Esophagus (tissue), 2 donors: ENCODE results near the gene ALOX15. TPM values are rescaled to one million over a fixed set of nuclear protein-coding genes. Genes with fewer than 3 reads are reported as not detected.
"Not testable (repeated sequence)": the region's sequence is repeated elsewhere in the genome, so short reads cannot be mapped to it uniquely, and the experiment has no call there.

Experiments used
- H3K27ac ChIP-seq, 2 donors: one replicate each; pipeline ENCODE4 v1.5.1; 2013; ENCODE audit warnings: low read depth in 2 of 2, mild to moderate bottlenecking in 2 of 2, inconsistent platforms in 1 of 2, low read length in 1 of 2, moderate library complexity in 1 of 2
- H3K27me3 ChIP-seq, 2 donors: one replicate each; pipeline ENCODE4 v1.6.1; 2013; ENCODE audit warnings: low read length in 2 of 2, control low read depth in 1 of 2, mild to moderate bottlenecking in 1 of 2; ENCODE audit not compliant: insufficient read depth in 2 of 2, control insufficient read depth in 1 of 2
- H3K36me3 ChIP-seq, 2 donors: one replicate each; pipeline ENCODE4 v1.6.1; 2013; ENCODE audit warnings: low read length in 1 of 2; ENCODE audit not compliant: control insufficient read depth in 2 of 2, insufficient read depth in 2 of 2
- H3K4me1 ChIP-seq, 2 donors: one replicate each; pipeline ENCODE4 v1.6.1; 2013; ENCODE audit warnings: low read length in 1 of 2; ENCODE audit not compliant: control insufficient read depth in 2 of 2, insufficient read depth in 2 of 2
- H3K4me3 ChIP-seq, 2 donors: one replicate each; pipeline ENCODE4 v1.5.1; 2013; ENCODE audit warnings: low read length in 2 of 2, mild to moderate bottlenecking in 2 of 2, low read depth in 1 of 2, moderate library complexity in 1 of 2
- H3K9me3 ChIP-seq, 2 donors: one replicate each; pipeline ENCODE4 v1.6.1; 2013; ENCODE audit warnings: mild to moderate bottlenecking in 2 of 2, low read depth in 1 of 2, low read length in 1 of 2, moderate library complexity in 1 of 2; ENCODE audit not compliant: control insufficient read depth in 2 of 2, insufficient read depth in 1 of 2
- WGBS, 2 donors: extraction: QIAGEN DNeasy Blood & Tissue Kit; methylation state at CpG; one replicate each; pipeline ENCODE4 v1.1.7; 2013; 5-methylcytosine and 5-hydroxymethylcytosine counted together
- polyA plus RNA-seq, 2 donors: library from polyadenylated mRNA; stranded (reverse); fragments of 200-250 nt; gene quantifications; one replicate each; pipeline ENCODE4 v1.2.3, GENCODE V29; 2013
- donor health status: healthy with polysubstance abuse.
- donor health status: Bipolar disorder and iron deficiency.

ALOX15 gene
- polyA plus RNA-seq, 2 donors, result 0.04 to 0.22 TPM

DNA sequence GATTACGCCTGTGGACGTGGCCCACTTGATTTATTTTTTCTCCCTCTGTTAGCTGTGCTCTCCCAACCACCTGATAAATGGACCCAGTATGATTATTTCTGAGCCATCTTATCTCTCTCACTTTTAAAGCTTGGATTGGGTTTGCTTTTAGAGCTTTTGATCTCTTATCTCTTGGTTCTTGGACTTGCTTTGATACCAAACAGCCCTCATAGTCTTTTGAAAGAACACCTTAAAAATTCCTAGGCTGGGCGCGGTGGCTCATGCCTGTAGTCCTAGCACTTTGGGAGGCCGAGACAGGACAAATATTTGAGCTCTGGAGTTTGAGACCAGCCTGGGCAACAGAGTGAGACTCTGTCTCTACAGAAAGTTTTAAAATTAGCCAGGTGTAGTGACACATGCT, 31.3 kb downstream of the ALOX15 start:
- Histone ChIP-seq H3K36me3 (no peaks in the 10 kb centered on the region), H3K27me3 (no peaks in the 10 kb centered on the region), H3K27ac (no peak overlapping the region), H3K9me3 (no peaks in the 10 kb centered on the region), H3K4me3 (no peak overlapping the region), H3K4me1 (no peaks in the 10 kb centered on the region)
- 85 to 88% methylated on average over 5 of the region's 5 CpGs for WGBS, 2 donors

DNA sequence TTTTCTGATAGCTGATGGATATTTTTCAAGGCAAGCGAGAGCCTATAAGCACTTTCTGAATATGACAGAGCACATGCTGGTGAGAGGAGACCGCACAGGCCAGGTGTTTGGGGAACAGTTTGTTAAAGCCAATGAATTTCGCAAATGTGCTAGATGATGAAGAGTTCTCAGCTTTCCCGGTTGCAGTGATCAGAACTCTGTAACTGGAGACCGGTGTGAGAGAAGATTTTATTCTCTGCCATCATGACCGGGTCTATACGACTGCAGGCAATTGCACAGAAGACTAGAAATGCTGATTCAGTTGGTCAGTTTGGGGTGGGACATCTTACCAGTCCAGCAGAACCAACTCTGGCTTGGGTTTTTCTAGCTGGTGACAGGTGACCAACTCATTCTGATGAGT, 31.7 kb downstream of the ALOX15 start:
- H3K36me3 ChIP-seq, result no peaks in the 10 kb centered on the region
- no peaks in the 10 kb centered on the region for H3K4me1 ChIP-seq
- no peaks in the 10 kb centered on the region for H3K27me3 ChIP-seq
- H3K9me3 ChIP-seq, result no peaks in the 10 kb centered on the region
- H3K4me3 ChIP-seq, result no peak overlapping the region
- WGBS, 2 donors, result 80 to 91% methylated on average over 7 of the region's 7 CpGs
- no peak overlapping the region for H3K27ac ChIP-seq

DNA sequence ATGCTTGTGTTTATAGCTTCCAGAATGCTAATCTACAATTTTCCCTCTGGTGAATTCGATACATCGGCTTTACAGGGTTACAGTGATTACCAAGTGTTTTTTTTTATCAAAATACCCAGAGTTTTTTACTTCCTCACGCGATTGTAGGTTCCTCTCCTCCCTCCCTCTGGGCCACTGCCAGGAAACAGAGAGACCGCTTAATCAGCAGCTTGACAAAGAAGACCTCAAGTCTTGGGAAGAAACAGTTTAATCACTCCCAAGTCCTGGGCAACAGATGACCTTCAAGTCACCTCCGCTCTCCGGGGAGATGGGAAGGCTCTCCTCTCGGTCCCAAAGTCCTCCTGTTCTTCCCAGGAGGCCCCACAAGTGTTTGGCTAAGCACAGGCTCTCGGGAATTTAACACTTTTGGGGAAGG, 33.7 kb downstream of the ALOX15 start:
- Histone ChIP-seq H3K9me3 (no peaks in the 10 kb centered on the region), H3K4me3 (no peak overlapping the region), H3K4me1 (peaks cover 0 to 6% of the 10 kb centered on the region in 2 donors), H3K27ac (peak overlapping the region in 1 of 2 donors; percentile 51), H3K36me3 (no peaks in the 10 kb centered on the region), H3K27me3 (no peaks in the 10 kb centered on the region)
- 16 to 28% methylated on average over 9 of the region's 9 CpGs for WGBS, 2 donors

DNA sequence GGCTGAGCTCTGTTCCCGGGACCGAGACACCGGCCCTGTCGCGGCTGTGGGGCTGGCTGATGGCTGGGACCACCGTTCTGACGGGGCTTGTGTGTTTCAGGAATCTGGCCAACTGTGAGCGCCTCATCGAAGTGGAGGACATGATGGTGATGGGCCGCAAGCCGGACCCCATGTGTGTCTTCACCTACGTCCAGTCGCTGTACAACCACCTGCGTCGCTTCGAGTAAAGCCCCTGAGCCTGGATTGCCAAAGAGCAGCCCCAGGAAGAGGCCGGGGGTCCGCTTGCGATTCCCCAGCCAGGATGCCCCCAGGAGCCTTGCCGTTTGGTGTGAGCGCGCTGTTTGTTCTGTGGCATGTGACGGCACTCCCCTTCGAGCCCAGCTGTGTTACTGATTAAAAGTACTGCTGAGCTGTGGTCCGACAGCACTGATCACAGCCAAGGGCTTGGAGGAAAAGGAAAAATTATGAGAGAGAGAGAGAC, 34.2 kb downstream of the ALOX15 start:
- 73 to 77% methylated on average over 25 of the region's 25 CpGs for WGBS, 2 donors
- Histone ChIP-seq H3K27ac (peak overlapping the region; percentile 51 to 74), H3K4me3 (no peak overlapping the region), H3K9me3 (no peaks in the 10 kb centered on the region), H3K4me1 (peaks cover 0 to 6% of the 10 kb centered on the region in 2 donors), H3K27me3 (no peaks in the 10 kb centered on the region), H3K36me3 (no peaks in the 10 kb centered on the region)

DNA sequence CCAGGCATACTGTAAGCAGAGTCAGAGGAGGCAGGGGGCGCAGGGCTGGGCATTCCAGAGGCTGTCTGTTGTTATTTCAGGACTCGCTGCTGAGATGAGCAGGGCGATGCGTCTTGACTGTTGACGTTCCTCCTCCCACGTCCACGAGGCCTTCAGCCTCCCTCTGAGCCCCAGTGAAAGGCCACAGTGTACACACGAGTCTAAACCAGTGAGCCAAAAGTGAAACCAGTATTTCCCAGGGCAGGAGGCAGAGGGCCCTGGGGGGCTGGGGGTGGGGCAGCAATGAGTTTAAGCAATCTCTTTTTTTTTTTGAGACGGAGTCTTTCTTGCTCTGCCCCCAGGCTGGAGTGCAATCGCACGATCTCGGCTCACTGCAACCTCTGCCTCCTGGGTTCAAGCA, 35.7 kb downstream of the ALOX15 start:
- no peak overlapping the region for H3K4me3 ChIP-seq
- peaks cover 0 to 6% of the 10 kb centered on the region in 2 donors for H3K4me1 ChIP-seq
- no peaks in the 10 kb centered on the region for H3K36me3 ChIP-seq
- H3K9me3 ChIP-seq, result no peaks in the 10 kb centered on the region
- H3K27ac ChIP-seq, result peak overlapping the region; percentile 12 to 64
- H3K27me3 ChIP-seq, result no peaks in the 10 kb centered on the region
- 53 to 57% methylated on average over 12 of the region's 12 CpGs for WGBS, 2 donors

DNA sequence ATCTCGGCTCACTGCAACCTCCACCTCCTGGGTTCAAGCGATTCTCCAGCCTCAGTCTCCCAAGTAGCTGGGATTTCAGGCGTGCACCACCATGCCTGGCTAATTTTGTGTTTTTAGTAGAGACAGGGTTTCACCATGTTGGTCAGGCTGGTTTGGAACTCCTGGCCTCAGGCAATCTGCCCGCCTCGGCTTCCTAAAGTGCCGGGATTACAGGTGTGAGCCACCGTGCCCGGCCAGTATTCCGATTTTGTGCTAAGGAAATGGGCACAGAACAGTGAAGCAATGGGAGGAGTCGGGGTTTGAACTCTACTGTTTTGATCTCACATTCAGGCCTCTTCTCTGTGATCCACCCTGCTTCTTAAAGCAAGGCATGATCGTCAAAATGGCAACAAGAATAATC, 36.7 kb downstream of the ALOX15 start:
- H3K27me3 ChIP-seq, H3K36me3 ChIP-seq, H3K4me1 ChIP-seq, H3K9me3 ChIP-seq, H3K4me3 ChIP-seq: not testable (repeated sequence)
- H3K27ac ChIP-seq, result peak overlapping the region; percentile 34
- 70 to 79% methylated on average over 11 of the region's 11 CpGs for WGBS, 2 donors

DNA sequence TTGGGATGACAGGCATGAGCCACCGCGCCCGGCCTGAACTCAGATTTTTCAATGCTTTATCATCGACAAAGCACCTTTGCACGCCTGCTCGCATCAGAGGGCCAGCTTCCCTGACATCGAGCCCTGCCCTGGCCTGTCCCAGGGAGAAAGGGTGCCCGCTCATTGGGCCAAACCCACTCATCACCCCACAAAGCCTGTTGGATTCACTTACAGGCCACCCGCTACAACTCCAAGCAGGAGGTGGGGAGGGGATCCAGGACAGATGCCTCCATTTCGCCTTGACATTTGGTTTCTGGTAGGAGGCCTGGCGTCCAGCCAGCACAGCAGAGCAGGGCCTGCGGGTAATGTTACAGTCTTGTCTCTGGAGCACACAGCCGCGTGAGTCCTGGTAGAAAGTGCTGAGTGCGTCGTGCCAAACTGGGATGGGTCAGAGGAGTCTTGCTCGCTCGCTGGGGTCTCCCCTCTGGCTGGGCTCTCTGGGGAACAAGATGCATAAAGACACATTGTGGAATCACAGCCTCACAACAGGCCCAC, 37.3 kb downstream of the ALOX15 start:
- Histone ChIP-seq H3K4me3 (no peak overlapping the region), H3K27me3 (no peaks in the 10 kb centered on the region), H3K4me1 (peaks cover 0 to 12% of the 10 kb centered on the region in 2 donors), H3K36me3 (no peaks in the 10 kb centered on the region), H3K9me3 (no peaks in the 10 kb centered on the region), H3K27ac (peak overlapping the region; percentile 34)
- 41 to 63% methylated on average over 18 of the region's 18 CpGs for WGBS, 2 donors

DNA sequence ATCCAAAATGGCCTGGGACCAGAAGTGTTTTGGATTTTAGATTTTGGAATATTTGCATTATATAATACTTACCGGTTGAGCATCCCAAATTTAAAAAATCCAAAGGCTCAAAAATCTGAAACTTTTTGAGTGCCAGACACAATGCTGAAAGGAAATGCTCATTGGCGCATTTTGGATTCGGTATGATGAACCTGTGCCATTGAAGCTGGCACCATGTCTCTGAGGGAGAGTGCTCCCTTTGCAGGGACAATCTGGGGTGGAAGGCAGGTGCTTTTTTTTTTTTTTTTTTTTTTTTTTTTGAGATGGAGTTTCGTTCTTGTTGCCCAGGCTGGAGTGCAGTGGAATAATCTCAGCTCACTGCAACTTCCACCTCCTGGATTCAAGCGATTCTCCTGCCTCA, 39.4 kb downstream of the ALOX15 start:
- Histone ChIP-seq H3K27me3 (no peaks in the 10 kb centered on the region), H3K4me1 (peaks cover 0 to 15% of the 10 kb centered on the region in 2 donors), H3K4me3 (no peak overlapping the region), H3K27ac (no peak overlapping the region), H3K9me3 (no peaks in the 10 kb centered on the region), H3K36me3 (no peaks in the 10 kb centered on the region)
- 77 to 79% methylated on average over 5 of the region's 5 CpGs for WGBS, 2 donors

DNA sequence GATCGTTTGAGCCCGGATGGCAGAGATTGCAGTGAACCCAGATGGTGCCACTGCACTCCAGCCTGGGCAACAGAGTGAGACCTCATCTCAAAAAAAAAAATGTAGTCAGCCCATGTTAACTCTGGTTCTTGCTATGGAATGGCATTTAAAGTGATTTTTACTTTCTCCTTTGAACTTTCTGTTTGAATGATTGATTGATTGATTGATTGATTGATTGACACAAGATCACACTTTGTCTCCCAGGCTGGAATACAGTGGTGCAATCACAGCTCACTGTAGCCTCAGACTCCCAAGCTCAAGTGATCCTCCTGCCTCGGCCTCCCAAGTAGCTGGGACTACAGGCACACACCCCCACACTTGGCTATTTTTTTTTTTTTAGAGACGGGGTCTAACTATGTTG, 40.2 kb downstream of the ALOX15 start:
- no peaks in the 10 kb centered on the region for H3K36me3 ChIP-seq
- H3K27ac ChIP-seq, result no peak overlapping the region
- no peak overlapping the region for H3K4me3 ChIP-seq
- H3K9me3 ChIP-seq, result no peaks in the 10 kb centered on the region
- peaks cover 0 to 15% of the 10 kb centered on the region in 2 donors for H3K4me1 ChIP-seq
- no peaks in the 10 kb centered on the region for H3K27me3 ChIP-seq
- WGBS, 2 donors, result 87 to 93% methylated on average over 4 of the region's 4 CpGs

DNA sequence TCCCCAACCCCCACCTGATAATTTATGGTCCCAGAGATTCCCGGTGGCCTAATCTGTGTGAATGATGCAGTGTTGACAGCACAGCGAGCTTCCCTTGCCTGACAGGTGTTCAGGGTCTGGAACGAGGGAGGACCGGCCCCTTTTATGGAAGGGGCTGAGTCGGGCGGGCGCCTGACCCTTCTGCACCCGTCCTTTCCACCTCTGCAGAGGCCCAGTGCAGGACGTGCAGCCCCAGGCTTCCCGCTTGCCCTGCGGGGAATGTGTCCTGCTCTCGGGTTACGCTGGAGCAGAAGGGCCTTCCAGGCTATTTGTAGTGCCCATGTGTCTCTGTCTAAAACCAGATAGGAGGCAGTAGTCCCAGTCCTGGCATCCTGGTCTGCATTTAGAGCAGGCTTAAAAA, 40.9 kb downstream of the ALOX15 start:
- WGBS, 2 donors, result 67 to 75% methylated on average over 13 of the region's 13 CpGs
- peak overlapping the region in 1 of 2 donors; percentile 71 for H3K27ac ChIP-seq

More for the DNA sequence above, 40.9 kb downstream of the ALOX15 start:
- Histone ChIP-seq H3K4me3 (no peak overlapping the region), H3K9me3 (no peaks in the 10 kb centered on the region), H3K4me1 (peaks cover 0 to 15% of the 10 kb centered on the region in 2 donors), H3K36me3 (no peaks in the 10 kb centered on the region), H3K27me3 (no peaks in the 10 kb centered on the region)
